WTC11 (cell line): Measurements from ENCODE around the gene SPTB. TPM values are rescaled to one million over a fixed set of nuclear protein-coding genes. Genes with fewer than 3 reads are reported as not detected.

Experiments
- ATAC-seq: fragments of 200-7000 bp; cut with Tn5 transposase; 2 replicates; pipeline ENCODE4 v1.10.0; 2021; ENCODE audit warnings: mild to moderate bottlenecking, moderate library complexity
- CTCF ChIA-PET: fragments of 300-600 bp; sonication (Branson Sonifier 250); formaldehyde crosslinking; loops from one replicate; lab custom pipeline; 2021; ENCODE audit warnings: antibody characterized with exemption; lab: Charles Lee
- POLR2A ChIA-PET: fragments of 350-600 bp; sonication (Branson Sonifier 250); formaldehyde crosslinking; loops from one replicate; lab custom pipeline; 2021; ENCODE audit warnings: antibody characterized with exemption; lab: Charles Lee
- DNase-seq: peaks from one replicate; pipeline ENCODE4 v3.0.0; 2021; ENCODE audit warnings: low spot score
- H3K27ac Mint-ChIP-seq: 2 replicates; pipeline ENCODE4 v1.8.0; 2021; ENCODE audit warnings: mixed read lengths
- H3K27me3 Mint-ChIP-seq: 2 replicates; pipeline ENCODE4 v1.8.0; 2021; ENCODE audit warnings: low read depth, mild to moderate bottlenecking, moderate library complexity, mixed read lengths
- H3K36me3 Mint-ChIP-seq: 2 replicates; pipeline ENCODE4 v1.8.0; 2021; ENCODE audit warnings: mixed read lengths
- H3K4me1 Mint-ChIP-seq: 2 replicates; pipeline ENCODE4 v1.8.0; 2022; ENCODE audit warnings: mixed read lengths
- H3K4me3 Mint-ChIP-seq: 2 replicates; pipeline ENCODE4 v1.8.0; 2021; ENCODE audit warnings: mild to moderate bottlenecking, moderate library complexity, mixed read lengths
- H3K9me3 Mint-ChIP-seq: 2 replicates; pipeline ENCODE4 v1.8.0; 2021; ENCODE audit warnings: mixed read lengths
- CREM ChIP-seq: sonication (generic); formaldehyde crosslinking; IDR thresholded peaks from 2 replicates; pipeline ENCODE4 v1.8.1; 2022; ENCODE audit warnings: mild to moderate bottlenecking, missing genetic modification reagents, moderate library complexity
- ELF4 ChIP-seq: sonication (generic); formaldehyde crosslinking; IDR thresholded peaks from 2 replicates; pipeline ENCODE4 v1.8.1; 2022; ENCODE audit warnings: low read depth, mild to moderate bottlenecking, moderate library complexity, missing genetic modification reagents
- EMX1 ChIP-seq: fragments of 250-450 bp; sonication (Bioruptor Pico); IDR thresholded peaks from 2 replicates; pipeline ENCODE4 v1.8.0; 2021; ENCODE audit warnings: mild to moderate bottlenecking
- ESRRA ChIP-seq: sonication (generic); formaldehyde crosslinking; IDR thresholded peaks from 2 replicates; pipeline ENCODE4 v1.8.1; 2022; ENCODE audit warnings: mild to moderate bottlenecking, missing genetic modification reagents, borderline replicate concordance
- ETV6 ChIP-seq: sonication (generic); formaldehyde crosslinking; IDR thresholded peaks from 2 replicates; pipeline ENCODE4 v1.8.1; 2022; ENCODE audit warnings: mild to moderate bottlenecking, missing genetic modification reagents
- NR3C1 ChIP-seq: sonication (generic); formaldehyde crosslinking; conservative IDR thresholded peaks from 2 replicates; pipeline ENCODE4 v1.8.1; 2023; ENCODE audit warnings: low read depth, mild to moderate bottlenecking, missing genetic modification reagents
- RELA ChIP-seq: sonication (generic); formaldehyde crosslinking; IDR thresholded peaks from 2 replicates; pipeline ENCODE4 v1.8.1; 2022; ENCODE audit warnings: missing genetic modification reagents, mild to moderate bottlenecking, borderline replicate concordance
- SOX15 ChIP-seq: fragments of 250-450 bp; sonication (Bioruptor Pico); IDR thresholded peaks from 2 replicates; pipeline ENCODE4 v1.9.0; 2021; ENCODE audit warnings: mild to moderate bottlenecking
- ZNF138 ChIP-seq: sonication (generic); formaldehyde crosslinking; conservative IDR thresholded peaks from 2 replicates; pipeline ENCODE4 v1.8.1; 2022; ENCODE audit warnings: mild to moderate bottlenecking, moderate library complexity, missing genetic modification reagents
- ZNF219 ChIP-seq: sonication (generic); formaldehyde crosslinking; IDR thresholded peaks from 2 replicates; pipeline ENCODE4 v1.8.0; 2023; ENCODE audit warnings: missing genetic modification reagents, mild to moderate bottlenecking, borderline replicate concordance
- total RNA-seq: library from RNA; stranded (reverse); gene quantifications from 3 replicates; pipeline ENCODE4 v1.2.3, GENCODE V29; 2021
- TF ChIP-seq, protein P1 (sequence below): sonication (generic); formaldehyde crosslinking; IDR thresholded peaks from 2 replicates; pipeline ENCODE4 v1.8.1; 2023; ENCODE audit warnings: mild to moderate bottlenecking, missing genetic modification reagents, borderline replicate concordance
- TF ChIP-seq, protein P2 (sequence below): fragments of 250-450 bp; sonication (Bioruptor Pico); IDR thresholded peaks from 2 replicates; pipeline ENCODE4 v1.9.0; 2021; ENCODE audit warnings: moderate library complexity, mild to moderate bottlenecking, inconsistent platforms, borderline replicate concordance
- TF ChIP-seq, protein P3 (sequence below): fragments of 200-600 bp; IDR thresholded peaks from 2 replicates; pipeline ENCODE4 v1.8.0; 2022; ENCODE audit warnings: antibody characterized with exemption
- TF ChIP-seq, protein P4 (sequence below): sonication (generic); formaldehyde crosslinking; IDR thresholded peaks from 2 replicates; pipeline ENCODE4 v1.8.1; 2023; ENCODE audit warnings: mild to moderate bottlenecking, moderate library complexity, missing genetic modification reagents
- TF ChIP-seq, protein P5 (sequence below): sonication (generic); formaldehyde crosslinking; IDR thresholded peaks from 2 replicates; pipeline ENCODE4 v1.8.0; 2023; ENCODE audit warnings: mild to moderate bottlenecking, missing genetic modification reagents
- TF ChIP-seq, protein P6 (sequence below): fragments of 250-450 bp; sonication (Bioruptor Pico); IDR thresholded peaks from 2 replicates; pipeline ENCODE4 v1.8.0; 2021; ENCODE audit warnings: mild to moderate bottlenecking
- TF ChIP-seq, protein P7 (sequence below): sonication (generic); formaldehyde crosslinking; IDR thresholded peaks from 2 replicates; pipeline ENCODE4 v1.8.1; 2022; ENCODE audit warnings: mild to moderate bottlenecking, missing genetic modification reagents, moderate library complexity, borderline replicate concordance
- TF ChIP-seq, protein P8 (sequence below): sonication (generic); formaldehyde crosslinking; IDR thresholded peaks from 2 replicates; pipeline ENCODE4 v1.8.0; 2022; ENCODE audit warnings: mild to moderate bottlenecking, missing genetic modification reagents
- TF ChIP-seq, protein P9 (sequence below): sonication (generic); formaldehyde crosslinking; IDR thresholded peaks from 2 replicates; pipeline ENCODE4 v1.8.1; 2022; ENCODE audit warnings: low read depth, missing genetic modification reagents, borderline replicate concordance

The SPTB gene
- total RNA-seq, 1 experiment from 2014 or later, result 3.2 TPM

DNA sequence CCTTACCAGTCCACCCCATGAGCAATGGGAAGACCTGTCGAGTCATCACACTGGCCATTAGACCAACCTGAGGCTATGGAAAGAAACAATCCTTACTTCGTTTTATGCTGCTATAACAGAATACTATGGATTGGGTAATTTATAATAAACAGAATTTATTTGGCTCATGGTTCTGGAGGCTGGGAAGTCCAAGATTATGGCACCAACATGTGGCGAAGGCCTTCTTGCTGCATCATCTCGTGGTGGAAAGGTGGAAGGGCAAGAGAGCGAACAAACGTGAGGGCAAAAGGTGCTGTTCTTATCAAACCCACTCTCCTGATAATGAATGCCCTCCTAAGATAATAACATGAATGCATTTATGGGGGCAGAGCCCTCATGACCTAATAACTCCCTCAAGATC lies 9.6 kb upstream of the SPTB start (continued):
- TF ChIP-seq, protein P1, sequence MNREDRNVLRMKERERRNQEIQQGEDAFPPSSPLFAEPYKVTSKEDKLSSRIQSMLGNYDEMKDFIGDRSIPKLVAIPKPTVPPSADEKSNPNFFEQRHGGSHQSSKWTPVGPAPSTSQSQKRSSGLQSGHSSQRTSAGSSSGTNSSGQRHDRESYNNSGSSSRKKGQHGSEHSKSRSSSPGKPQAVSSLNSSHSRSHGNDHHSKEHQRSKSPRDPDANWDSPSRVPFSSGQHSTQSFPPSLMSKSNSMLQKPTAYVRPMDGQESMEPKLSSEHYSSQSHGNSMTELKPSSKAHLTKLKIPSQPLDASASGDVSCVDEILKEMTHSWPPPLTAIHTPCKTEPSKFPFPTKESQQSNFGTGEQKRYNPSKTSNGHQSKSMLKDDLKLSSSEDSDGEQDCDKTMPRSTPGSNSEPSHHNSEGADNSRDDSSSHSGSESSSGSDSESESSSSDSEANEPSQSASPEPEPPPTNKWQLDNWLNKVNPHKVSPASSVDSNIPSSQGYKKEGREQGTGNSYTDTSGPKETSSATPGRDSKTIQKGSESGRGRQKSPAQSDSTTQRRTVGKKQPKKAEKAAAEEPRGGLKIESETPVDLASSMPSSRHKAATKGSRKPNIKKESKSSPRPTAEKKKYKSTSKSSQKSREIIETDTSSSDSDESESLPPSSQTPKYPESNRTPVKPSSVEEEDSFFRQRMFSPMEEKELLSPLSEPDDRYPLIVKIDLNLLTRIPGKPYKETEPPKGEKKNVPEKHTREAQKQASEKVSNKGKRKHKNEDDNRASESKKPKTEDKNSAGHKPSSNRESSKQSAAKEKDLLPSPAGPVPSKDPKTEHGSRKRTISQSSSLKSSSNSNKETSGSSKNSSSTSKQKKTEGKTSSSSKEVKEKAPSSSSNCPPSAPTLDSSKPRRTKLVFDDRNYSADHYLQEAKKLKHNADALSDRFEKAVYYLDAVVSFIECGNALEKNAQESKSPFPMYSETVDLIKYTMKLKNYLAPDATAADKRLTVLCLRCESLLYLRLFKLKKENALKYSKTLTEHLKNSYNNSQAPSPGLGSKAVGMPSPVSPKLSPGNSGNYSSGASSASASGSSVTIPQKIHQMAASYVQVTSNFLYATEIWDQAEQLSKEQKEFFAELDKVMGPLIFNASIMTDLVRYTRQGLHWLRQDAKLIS (CRISPR knock-in tag), result no peak
- TF ChIP-seq, protein P2, sequence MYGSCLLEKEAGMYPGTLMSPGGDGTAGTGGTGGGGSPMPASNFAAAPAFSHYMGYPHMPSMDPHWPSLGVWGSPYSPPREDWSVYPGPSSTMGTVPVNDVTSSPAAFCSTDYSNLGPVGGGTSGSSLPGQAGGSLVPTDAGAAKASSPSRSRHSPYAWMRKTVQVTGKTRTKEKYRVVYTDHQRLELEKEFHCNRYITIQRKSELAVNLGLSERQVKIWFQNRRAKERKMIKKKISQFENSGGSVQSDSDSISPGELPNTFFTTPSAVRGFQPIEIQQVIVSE, result no peak
- TF ChIP-seq, protein P3, sequence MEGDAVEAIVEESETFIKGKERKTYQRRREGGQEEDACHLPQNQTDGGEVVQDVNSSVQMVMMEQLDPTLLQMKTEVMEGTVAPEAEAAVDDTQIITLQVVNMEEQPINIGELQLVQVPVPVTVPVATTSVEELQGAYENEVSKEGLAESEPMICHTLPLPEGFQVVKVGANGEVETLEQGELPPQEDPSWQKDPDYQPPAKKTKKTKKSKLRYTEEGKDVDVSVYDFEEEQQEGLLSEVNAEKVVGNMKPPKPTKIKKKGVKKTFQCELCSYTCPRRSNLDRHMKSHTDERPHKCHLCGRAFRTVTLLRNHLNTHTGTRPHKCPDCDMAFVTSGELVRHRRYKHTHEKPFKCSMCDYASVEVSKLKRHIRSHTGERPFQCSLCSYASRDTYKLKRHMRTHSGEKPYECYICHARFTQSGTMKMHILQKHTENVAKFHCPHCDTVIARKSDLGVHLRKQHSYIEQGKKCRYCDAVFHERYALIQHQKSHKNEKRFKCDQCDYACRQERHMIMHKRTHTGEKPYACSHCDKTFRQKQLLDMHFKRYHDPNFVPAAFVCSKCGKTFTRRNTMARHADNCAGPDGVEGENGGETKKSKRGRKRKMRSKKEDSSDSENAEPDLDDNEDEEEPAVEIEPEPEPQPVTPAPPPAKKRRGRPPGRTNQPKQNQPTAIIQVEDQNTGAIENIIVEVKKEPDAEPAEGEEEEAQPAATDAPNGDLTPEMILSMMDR, result no peak
- TF ChIP-seq, protein P4, sequence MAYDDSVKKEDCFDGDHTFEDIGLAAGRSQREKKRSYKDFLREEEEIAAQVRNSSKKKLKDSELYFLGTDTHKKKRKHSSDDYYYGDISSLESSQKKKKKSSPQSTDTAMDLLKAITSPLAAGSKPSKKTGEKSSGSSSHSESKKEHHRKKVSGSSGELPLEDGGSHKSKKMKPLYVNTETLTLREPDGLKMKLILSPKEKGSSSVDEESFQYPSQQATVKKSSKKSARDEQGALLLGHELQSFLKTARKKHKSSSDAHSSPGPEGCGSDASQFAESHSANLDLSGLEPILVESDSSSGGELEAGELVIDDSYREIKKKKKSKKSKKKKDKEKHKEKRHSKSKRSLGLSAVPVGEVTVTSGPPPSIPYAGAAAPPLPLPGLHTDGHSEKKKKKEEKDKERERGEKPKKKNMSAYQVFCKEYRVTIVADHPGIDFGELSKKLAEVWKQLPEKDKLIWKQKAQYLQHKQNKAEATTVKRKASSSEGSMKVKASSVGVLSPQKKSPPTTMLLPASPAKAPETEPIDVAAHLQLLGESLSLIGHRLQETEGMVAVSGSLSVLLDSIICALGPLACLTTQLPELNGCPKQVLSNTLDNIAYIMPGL (CRISPR knock-in tag), result no peak
- TF ChIP-seq ESRRA (CRISPR knock-in tag) (no peak), NR3C1 (no peak), ZNF138 (CRISPR knock-in tag) (no peak)
- TF ChIP-seq, protein P5, sequence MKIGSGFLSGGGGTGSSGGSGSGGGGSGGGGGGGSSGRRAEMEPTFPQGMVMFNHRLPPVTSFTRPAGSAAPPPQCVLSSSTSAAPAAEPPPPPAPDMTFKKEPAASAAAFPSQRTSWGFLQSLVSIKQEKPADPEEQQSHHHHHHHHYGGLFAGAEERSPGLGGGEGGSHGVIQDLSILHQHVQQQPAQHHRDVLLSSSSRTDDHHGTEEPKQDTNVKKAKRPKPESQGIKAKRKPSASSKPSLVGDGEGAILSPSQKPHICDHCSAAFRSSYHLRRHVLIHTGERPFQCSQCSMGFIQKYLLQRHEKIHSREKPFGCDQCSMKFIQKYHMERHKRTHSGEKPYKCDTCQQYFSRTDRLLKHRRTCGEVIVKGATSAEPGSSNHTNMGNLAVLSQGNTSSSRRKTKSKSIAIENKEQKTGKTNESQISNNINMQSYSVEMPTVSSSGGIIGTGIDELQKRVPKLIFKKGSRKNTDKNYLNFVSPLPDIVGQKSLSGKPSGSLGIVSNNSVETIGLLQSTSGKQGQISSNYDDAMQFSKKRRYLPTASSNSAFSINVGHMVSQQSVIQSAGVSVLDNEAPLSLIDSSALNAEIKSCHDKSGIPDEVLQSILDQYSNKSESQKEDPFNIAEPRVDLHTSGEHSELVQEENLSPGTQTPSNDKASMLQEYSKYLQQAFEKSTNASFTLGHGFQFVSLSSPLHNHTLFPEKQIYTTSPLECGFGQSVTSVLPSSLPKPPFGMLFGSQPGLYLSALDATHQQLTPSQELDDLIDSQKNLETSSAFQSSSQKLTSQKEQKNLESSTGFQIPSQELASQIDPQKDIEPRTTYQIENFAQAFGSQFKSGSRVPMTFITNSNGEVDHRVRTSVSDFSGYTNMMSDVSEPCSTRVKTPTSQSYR (CRISPR knock-in tag), result no peak

DNA sequence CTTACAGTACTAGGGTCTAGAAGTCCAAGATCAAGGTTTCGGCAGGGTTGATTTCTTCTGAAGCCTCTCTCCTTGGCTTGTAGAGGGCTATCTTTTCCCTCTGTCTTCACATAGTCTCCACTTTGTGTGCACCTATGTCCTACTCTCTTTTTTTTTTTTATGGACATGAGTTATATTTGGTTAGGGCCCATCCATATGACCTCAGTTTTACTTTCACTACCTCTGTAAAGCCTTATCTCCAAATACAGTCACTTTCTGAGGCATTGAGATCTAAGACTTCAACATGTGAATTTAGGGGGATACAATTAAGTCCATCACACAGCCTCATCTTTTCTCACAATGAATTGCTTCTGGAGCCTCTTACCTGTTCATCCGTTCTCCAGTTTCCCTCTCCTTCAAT lies 5.9 kb upstream of the SPTB start:
- POLR2A ChIA-PET, result no interaction called here
- H3K27me3 Mint-ChIP-seq, result peaks cover 39% of the 10 kb centered on the region
- CTCF ChIA-PET, result interaction anchor here (0.6 to 1.7 kb wide), 3 partner anchors 8 to 85 kb away, joined by 3 to 8 read pairs (median 8); no protein-coding TSS in a partner anchor
- H3K9me3 Mint-ChIP-seq, result no peaks in the 10 kb centered on the region
- no peak overlapping the region for H3K4me3 Mint-ChIP-seq
- DNase-seq, result no peak
- no peak overlapping the region for H3K27ac Mint-ChIP-seq
- peaks cover 8% of the 10 kb centered on the region for H3K4me1 Mint-ChIP-seq
- H3K36me3 Mint-ChIP-seq, result no peaks in the 10 kb centered on the region
- ATAC-seq, result no peak
- TF ChIP-seq, protein P6, sequence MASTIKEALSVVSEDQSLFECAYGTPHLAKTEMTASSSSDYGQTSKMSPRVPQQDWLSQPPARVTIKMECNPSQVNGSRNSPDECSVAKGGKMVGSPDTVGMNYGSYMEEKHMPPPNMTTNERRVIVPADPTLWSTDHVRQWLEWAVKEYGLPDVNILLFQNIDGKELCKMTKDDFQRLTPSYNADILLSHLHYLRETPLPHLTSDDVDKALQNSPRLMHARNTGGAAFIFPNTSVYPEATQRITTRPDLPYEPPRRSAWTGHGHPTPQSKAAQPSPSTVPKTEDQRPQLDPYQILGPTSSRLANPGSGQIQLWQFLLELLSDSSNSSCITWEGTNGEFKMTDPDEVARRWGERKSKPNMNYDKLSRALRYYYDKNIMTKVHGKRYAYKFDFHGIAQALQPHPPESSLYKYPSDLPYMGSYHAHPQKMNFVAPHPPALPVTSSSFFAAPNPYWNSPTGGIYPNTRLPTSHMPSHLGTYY (CRISPR knock-in tag), result no peak
- TF ChIP-seq, protein P7, sequence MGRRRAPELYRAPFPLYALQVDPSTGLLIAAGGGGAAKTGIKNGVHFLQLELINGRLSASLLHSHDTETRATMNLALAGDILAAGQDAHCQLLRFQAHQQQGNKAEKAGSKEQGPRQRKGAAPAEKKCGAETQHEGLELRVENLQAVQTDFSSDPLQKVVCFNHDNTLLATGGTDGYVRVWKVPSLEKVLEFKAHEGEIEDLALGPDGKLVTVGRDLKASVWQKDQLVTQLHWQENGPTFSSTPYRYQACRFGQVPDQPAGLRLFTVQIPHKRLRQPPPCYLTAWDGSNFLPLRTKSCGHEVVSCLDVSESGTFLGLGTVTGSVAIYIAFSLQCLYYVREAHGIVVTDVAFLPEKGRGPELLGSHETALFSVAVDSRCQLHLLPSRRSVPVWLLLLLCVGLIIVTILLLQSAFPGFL (CRISPR knock-in tag), result no peak
- TF ChIP-seq ZNF219 (CRISPR knock-in tag) (no peak), ETV6 (CRISPR knock-in tag) (no peak), ESRRA (CRISPR knock-in tag) (no peak), EMX1 (CRISPR knock-in tag) (no peak), ELF4 (no peak), RELA (CRISPR knock-in tag) (no peak), CREM (CRISPR knock-in tag) (no peak), SOX15 (no peak)
- TF ChIP-seq, protein P8, sequence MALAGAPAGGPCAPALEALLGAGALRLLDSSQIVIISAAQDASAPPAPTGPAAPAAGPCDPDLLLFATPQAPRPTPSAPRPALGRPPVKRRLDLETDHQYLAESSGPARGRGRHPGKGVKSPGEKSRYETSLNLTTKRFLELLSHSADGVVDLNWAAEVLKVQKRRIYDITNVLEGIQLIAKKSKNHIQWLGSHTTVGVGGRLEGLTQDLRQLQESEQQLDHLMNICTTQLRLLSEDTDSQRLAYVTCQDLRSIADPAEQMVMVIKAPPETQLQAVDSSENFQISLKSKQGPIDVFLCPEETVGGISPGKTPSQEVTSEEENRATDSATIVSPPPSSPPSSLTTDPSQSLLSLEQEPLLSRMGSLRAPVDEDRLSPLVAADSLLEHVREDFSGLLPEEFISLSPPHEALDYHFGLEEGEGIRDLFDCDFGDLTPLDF (CRISPR knock-in tag), result no peak
- TF ChIP-seq, protein P9, sequence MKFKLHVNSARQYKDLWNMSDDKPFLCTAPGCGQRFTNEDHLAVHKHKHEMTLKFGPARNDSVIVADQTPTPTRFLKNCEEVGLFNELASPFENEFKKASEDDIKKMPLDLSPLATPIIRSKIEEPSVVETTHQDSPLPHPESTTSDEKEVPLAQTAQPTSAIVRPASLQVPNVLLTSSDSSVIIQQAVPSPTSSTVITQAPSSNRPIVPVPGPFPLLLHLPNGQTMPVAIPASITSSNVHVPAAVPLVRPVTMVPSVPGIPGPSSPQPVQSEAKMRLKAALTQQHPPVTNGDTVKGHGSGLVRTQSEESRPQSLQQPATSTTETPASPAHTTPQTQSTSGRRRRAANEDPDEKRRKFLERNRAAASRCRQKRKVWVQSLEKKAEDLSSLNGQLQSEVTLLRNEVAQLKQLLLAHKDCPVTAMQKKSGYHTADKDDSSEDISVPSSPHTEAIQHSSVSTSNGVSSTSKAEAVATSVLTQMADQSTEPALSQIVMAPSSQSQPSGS (CRISPR knock-in tag), result no peak
